ENCODE data around the gene CEP170B. TPM values are rescaled to one million over a fixed set of nuclear protein-coding genes. Genes with fewer than 3 reads are reported as not detected.
A peak's percentile ranks its signal among the peaks of the same experiment; 100 is the strongest.

Gene CEP170B
- total and polyA plus RNA-seq, 2 of the 13 experiments (the other 11 are each of a cell fraction or from before 2014, with no cell fraction given): 4.3 to 8.8 TPM

- TF ChIP-seq ZBTB37 (CRISPR knock-in tag; IDR thresholded peaks at IDR 0.05): no peak
- TF ChIP-seq ZFX (CRISPR knock-in tag; IDR thresholded peaks at IDR 0.05; ENCODE audit: low read depth): peak; percentile 71
- TF ChIP-seq ATF3 (CRISPR knock-in tag; IDR thresholded peaks at IDR 0.05): no peak
- TF ChIP-seq ZBTB26 (CRISPR knock-in tag; IDR thresholded peaks at IDR 0.05; ENCODE audit: borderline replicate concordance): peak; percentile 8; the same call in 1 of the 2 replicates
- TF ChIP-seq BATF2 (CRISPR knock-in tag; IDR thresholded peaks at IDR 0.05): 0 out of 2 replicates have a peak, but pooled peaks have one; percentile 20
- no peak for TF ChIP-seq SP1 (IDR thresholded peaks at IDR 0.05)
- TF ChIP-seq SP1 (CRISPR knock-in tag; IDR thresholded peaks at IDR 0.05): peak; percentile 33; the same call in 1 of the 2 replicates
- no peak for TF ChIP-seq TRIM24 (CRISPR knock-in tag; IDR thresholded peaks at IDR 0.05)
- TF ChIP-seq CREM (IDR thresholded peaks at IDR 0.05): no peak
- TF ChIP-seq CREM (CRISPR knock-in tag; IDR thresholded peaks at IDR 0.05): no peak
- no peak for TF ChIP-seq HNRNPK (IDR thresholded peaks at IDR 0.05; ENCODE audit: low read depth, low read length, poor library complexity, severe bottlenecking)
- TF ChIP-seq HES4 (CRISPR knock-in tag; IDR thresholded peaks at IDR 0.05; ENCODE audit: borderline replicate concordance): peak; percentile 70; the same call in 1 of the 2 replicates
- TF ChIP-seq ZNF501 (CRISPR knock-in tag; IDR thresholded peaks at IDR 0.05): 0 out of 2 replicates have a peak, but pooled peaks have one; percentile 8
- no peak for TF ChIP-seq CBFB (CRISPR knock-in tag; IDR thresholded peaks at IDR 0.05)
- peak; percentile 8; the same call in 1 of the 2 replicates for TF ChIP-seq THAP9 (CRISPR knock-in tag; IDR thresholded peaks at IDR 0.05; ENCODE audit: borderline replicate concordance)
- no peak for TF ChIP-seq ZSCAN22 (CRISPR knock-in tag; IDR thresholded peaks at IDR 0.05)
- no peak for TF ChIP-seq YEATS4 (CRISPR knock-in tag; IDR thresholded peaks at IDR 0.05; ENCODE audit: borderline replicate concordance)
- TF ChIP-seq ZNF367 (CRISPR knock-in tag; IDR thresholded peaks at IDR 0.05; ENCODE audit: borderline replicate concordance): no peak
- 0 out of 2 replicates have a peak, but pooled peaks have one; percentile 54 for TF ChIP-seq ZSCAN5A (CRISPR knock-in tag; IDR thresholded peaks at IDR 0.05; ENCODE audit: borderline replicate concordance)
- no peak for TF ChIP-seq ZNF496 (CRISPR knock-in tag; IDR thresholded peaks at IDR 0.05; ENCODE audit: insufficient replicate concordance)
- peak; percentile 49; the same call in 1 of the 2 replicates for TF ChIP-seq SP4 (CRISPR knock-in tag; IDR thresholded peaks at IDR 0.05)
- no peak for TF ChIP-seq CC2D1A (CRISPR knock-in tag; IDR thresholded peaks at IDR 0.05)
These were observed 43.7 kb upstream of the CEP170B start (continued) for GRCh38 chr14:104821229-104821945.
